T1000 (cell line): ENCODE measurements around the gene LRP1.

Experiments
- DNase-seq: peaks from one replicate; lab custom pipeline; 2025; ENCODE audit warnings: mixed read lengths; lab: John Stamatoyannopoulos, UW

Gene LRP1

GRCh38 chr12:57254506-57255280 is 126.4 kb downstream of the LRP1 start:
- DNase-seq = no peak

DNA sequence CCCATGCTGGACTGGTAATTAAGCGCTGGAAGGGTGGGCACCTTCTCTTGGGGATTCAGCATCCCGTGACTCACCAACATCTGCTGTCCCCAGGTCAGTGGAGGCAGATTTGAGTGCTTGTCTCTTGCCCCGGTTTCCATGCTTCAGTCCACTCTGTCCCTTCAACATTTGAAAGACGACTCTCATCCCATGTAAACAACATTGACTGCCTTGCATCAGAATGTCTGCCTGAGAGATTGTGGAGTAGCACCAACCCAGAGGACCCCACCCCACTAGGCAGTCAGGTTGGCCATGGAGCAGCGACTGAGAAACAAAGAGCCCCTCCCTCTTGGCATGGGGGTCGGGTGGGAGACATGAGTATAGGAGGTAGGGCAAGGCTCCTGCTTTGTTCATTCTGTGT is 127.6 kb downstream of the LRP1 start:
- DNase-seq = no peak

DNA sequence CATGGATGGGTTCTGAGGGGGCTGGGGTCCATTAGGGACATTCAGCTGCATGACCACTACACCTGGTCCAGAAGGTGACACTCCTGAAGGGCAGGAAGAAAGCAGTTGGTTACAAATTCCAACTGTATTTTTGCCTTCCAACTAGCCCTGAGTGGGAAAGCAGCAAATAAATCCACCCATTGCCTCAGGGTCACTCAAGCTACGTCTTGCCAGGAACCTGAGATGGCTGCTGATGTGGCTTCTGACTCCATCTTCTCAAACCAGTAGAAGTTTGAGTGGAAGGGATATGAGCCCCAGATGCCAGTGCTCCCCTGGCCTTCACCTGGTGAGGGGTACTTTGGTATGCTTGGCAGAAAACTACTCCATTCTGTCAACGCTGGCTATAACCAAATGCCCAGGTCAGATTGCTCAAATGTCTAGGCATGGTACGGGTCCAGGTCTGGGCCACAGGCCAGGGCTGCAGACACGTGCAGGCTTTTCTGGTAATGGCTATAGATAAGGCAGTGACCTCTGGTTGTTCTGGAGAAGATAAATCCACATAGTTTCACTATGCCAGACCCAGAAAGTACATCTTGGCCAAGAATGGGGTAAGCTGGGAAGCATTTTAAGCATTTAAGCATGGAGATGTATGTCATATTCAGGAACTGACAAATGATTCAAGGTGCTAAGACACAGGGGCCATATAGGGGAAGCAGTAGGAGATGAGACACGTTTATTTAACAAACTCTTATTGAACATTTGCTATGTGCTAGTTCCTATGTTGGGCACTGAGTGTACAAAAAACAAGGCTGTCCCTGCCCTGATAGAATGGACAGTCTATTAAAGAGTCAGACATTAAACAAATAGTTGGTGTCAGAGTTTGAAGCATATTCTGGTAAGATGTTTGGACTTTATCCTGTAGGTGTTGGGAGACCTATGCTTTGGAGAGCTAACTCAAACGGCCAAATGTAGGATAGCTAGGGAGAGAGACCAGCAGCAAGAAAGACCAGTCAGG is 131.0 kb downstream of the LRP1 start:
- no peak for DNase-seq

DNA sequence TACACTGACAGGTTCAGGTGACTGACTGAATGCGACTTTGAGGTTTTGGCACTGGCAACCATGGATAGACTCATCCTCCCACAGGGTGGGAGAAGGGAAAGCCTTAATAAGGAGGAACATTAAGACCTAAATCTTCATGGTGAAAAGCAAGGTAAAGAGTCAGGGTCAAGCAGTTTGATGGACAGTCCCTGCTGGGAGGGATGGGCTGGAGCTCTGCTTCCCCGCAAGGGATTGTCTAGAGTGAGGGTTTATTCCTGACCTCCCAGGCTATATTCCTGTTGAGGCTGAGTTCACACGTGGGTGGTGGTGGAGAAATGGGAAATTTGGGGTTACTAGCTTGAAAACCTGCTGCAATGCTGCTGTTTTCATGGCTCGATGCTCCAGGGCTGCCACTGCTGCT is 132.1 kb downstream of the LRP1 start:
- DNase-seq = no peak

- DNase-seq = no peak
These were observed 133.2 kb downstream of the LRP1 start for GRCh38 chr12:57261428-57261865.

DNA sequence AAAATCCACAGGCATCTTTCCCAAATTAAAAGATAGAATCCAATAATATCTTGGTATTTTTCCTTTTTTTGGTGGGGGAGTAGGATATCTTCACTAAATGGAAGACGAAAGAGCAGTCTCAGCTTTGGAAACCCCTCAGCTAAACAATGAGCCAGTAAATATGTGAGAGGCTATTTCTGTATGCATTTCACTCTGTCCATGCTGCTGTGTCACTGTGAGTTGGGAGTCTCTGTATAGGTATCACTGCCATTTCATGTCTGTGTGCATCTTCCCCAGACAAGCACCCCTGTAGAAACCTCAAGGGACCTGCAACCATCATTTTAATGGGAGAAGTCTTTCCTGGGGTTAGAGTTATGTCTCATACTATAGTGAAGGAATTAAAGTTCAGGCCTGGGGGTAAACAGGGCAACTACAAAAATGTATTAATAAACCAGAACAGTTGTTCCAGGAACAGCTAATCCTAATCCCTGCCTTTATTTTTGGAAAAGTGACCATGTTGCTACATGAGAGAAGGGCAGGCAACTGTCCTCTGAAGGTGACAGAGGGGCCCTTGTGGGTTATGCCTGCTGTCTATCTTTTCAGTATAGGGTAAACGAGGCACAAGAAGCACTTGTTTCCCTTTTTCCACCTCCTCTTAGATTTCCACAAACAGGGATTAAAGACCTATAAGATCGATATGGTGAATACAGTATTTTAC is 134.0 kb downstream of the LRP1 start:
- DNase-seq = no peak
